ENCODE measurements around the gene SEL1L. TPM values are rescaled to one million over a fixed set of nuclear protein-coding genes. Genes with fewer than 3 reads are reported as not detected.

SEL1L gene
- polyA plus RNA-seq, 1 of the 3 experiments (the other 2 are of a cell fraction): 13.8 TPM

DNA sequence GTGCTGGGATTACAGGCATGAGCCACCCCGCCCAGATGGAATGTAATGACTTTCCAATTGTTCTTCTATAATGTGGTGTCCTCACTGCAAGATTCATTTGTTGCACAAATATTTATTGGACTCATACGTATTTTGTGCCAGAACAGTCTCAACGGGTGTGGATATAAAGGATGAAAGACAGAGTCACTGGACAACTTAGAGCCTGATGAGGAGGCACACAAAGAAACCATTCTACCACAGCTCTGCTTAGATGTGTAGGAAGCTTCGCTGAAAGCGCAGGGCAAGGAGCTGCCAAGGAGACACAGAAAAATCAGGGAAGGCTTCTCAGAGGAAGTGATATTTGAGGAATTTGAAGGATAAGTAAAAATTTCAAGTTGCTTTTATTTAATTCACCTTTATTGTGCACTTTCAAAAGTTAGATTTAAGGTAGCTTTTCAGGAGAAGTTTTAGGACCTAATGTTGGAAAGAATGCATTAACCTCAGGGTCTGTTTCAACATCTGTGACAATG lies 92.0 kb downstream of the SEL1L start (continued):
- TF ChIP-seq, protein P1, sequence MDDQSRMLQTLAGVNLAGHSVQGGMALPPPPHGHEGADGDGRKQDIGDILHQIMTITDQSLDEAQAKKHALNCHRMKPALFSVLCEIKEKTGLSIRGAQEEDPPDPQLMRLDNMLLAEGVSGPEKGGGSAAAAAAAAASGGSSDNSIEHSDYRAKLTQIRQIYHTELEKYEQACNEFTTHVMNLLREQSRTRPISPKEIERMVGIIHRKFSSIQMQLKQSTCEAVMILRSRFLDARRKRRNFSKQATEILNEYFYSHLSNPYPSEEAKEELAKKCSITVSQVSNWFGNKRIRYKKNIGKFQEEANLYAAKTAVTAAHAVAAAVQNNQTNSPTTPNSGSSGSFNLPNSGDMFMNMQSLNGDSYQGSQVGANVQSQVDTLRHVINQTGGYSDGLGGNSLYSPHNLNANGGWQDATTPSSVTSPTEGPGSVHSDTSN (IDR thresholded peaks at IDR 0.05): no peak
- no peak for TF ChIP-seq FOSL2 (IDR thresholded peaks at IDR 0.05; ENCODE audit: borderline replicate concordance, low read depth)

- Histone ChIP-seq H3F3A (replicated peaks; ENCODE audit: insufficient read depth) (no peaks in the 10 kb centered on the region), H3K36me3 (replicated peaks in 1 of 2; ENCODE audit: control insufficient read depth in 1 of 2, insufficient read depth in 2 of 2, low read length in 1 of 2) (no peaks in the 10 kb centered on the region), H3K27me3 (ENCODE audit: insufficient read depth) (peaks cover 23% of the 10 kb centered on the region), H3K4me3 (ENCODE audit: low read depth in 2 of 2, low read length in 1 of 2) (no peak overlapping the region), H4K20me1 (ENCODE audit: insufficient read depth) (no peaks in the 10 kb centered on the region), H3K79me2 (ENCODE audit: insufficient read depth) (no peaks in the 10 kb centered on the region), H3K9me3 (no peaks in the 10 kb centered on the region), H3K4me1 (ENCODE audit: control insufficient read depth in 1 of 2, insufficient read depth in 2 of 2, low read depth in 1 of 2, low read length in 1 of 2) (peaks cover 0 to 8% of the 10 kb centered on the region in 2 experiments; a peak in 1 of 4 replicates), H3K27ac (ENCODE audit: low read depth in 2 of 2, low read length in 1 of 2) (no peak overlapping the region), H3K4me2 (no peak overlapping the region), H3K9ac (no peak overlapping the region), H2AFZ (ENCODE audit: low read depth) (no peak overlapping the region), H3K9me2 (no peaks in the 10 kb centered on the region)
- WGBS (ENCODE audit: low lambda C conversion rate): 30% methylated on average over 3 of the region's 3 CpGs
- no peak for DNase-seq
- no peak for TF ChIP-seq RCOR1 (IDR thresholded peaks at IDR 0.05; ENCODE audit: low read length)
- TF ChIP-seq, protein P2, sequence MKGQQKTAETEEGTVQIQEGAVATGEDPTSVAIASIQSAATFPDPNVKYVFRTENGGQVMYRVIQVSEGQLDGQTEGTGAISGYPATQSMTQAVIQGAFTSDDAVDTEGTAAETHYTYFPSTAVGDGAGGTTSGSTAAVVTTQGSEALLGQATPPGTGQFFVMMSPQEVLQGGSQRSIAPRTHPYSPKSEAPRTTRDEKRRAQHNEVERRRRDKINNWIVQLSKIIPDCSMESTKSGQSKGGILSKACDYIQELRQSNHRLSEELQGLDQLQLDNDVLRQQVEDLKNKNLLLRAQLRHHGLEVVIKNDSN (IDR thresholded peaks at IDR 0.05; ENCODE audit: borderline replicate concordance, low read depth): no peak
- TF ChIP-seq CTCF (IDR thresholded peaks at IDR 0.05): no peak
- TF ChIP-seq TAF1 (IDR thresholded peaks at IDR 0.05; ENCODE audit: borderline replicate concordance, low read depth, low read length): no peak
- TF ChIP-seq GABPA (IDR thresholded peaks at IDR 0.05; ENCODE audit: low read depth): no peak
- TF ChIP-seq RFX5 (IDR thresholded peaks at IDR 0.05; ENCODE audit: low read length): no peak
- TF ChIP-seq JUND (IDR thresholded peaks at IDR 0.05): no peak
- TF ChIP-seq TCF12 (IDR thresholded peaks at IDR 0.05): no peak
- no peak for TF ChIP-seq SIN3A (IDR thresholded peaks at IDR 0.05; ENCODE audit: borderline replicate concordance, low read depth, low read length)
- no peak for TF ChIP-seq ELF1 (IDR thresholded peaks at IDR 0.05)
- TF ChIP-seq NFIC (IDR thresholded peaks at IDR 0.05; ENCODE audit: borderline replicate concordance): no peak
- no peak for TF ChIP-seq USF2 (IDR thresholded peaks at IDR 0.05; ENCODE audit: borderline replicate concordance, low read depth, low read length)
- no peak for TF ChIP-seq FOXJ3 (CRISPR knock-in tag; IDR thresholded peaks at IDR 0.05)
- TF ChIP-seq YY1 (IDR thresholded peaks at IDR 0.05; ENCODE audit: low read depth): no peak
- TF ChIP-seq SMC3 (IDR thresholded peaks at IDR 0.05; ENCODE audit: low read depth, low read length): no peak
- TF ChIP-seq FOSL2 (IDR thresholded peaks at IDR 0.05; ENCODE audit: borderline replicate concordance, low read depth): no peak
- no peak for TF ChIP-seq IRF3 (IDR thresholded peaks at IDR 0.05; ENCODE audit: low read depth, low read length)
- no peak for TF ChIP-seq REST (IDR thresholded peaks at IDR 0.05; ENCODE audit: low read depth, low read length)
- ChIA-PET CTCF (interaction anchor here (1.0 to 5.5 kb wide), 2 partner anchors 13 to 170 kb away, joined by 3 to 32 read pairs; no protein-coding TSS in a partner anchor), POLR2A (no interaction called here)
Measured at GRCh38 chr14:81440041-81440440, 93.6 kb downstream of the SEL1L start.

Measured in SK-N-SH (cell line).